Pericardium fibroblast (primary cell): ENCODE measurements around the gene C1GALT1. TPM values are rescaled to one million over a fixed set of nuclear protein-coding genes. Genes with fewer than 3 reads are reported as not detected.

Experiments used
- total RNA-seq: library from RNA; depleted of rRNA; stranded (reverse); fragments of >200 nt; gene quantifications from 2 replicates; pipeline ENCODE4 v1.2.3, GENCODE V29; 2015

Gene C1GALT1
- total RNA-seq: 17.3 and 31.7 TPM in 2 replicates

DNA sequence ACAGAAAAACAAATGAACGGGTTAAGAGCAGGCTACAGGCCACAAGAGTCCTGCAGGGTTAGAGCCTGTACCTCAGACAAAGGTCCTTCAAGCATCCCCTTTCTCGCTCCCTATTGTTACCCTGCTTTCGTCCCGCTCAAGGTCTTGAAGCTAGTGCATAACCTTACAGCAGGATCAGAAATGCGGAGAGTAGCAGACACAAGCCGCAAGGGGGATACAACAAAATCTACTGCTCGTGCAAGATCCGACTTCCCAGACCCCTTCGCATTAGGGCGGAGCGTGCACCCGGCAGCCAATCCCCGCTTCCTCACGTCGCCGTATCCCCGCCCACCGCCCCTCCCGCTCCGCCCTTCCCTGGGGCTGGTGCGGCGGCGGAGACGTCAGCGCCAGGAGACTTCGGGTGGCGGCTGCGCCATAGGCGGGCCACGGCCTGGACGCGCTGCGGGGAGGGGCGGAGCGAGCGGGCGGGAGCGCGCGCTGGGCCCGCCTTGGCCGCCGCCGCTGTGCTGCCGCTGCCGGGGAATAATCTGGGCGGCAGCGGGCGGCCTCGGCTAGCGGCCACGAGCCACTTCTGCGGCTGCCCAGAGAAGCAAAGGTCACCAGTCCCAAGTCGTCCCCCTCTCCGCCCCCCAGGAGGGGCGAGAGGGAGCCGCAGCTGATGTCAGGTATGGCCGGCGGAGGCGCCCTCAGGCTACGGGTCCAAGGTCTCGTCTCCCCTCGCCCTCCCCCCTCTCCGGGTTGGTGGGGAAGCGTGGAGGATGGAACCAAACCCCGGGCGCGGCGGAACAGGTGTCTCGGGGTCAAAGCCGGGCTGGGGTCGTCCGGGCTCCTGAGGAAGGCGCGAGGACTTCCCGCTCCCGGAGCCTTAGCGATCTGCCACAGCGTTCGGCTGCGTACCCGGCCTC is at the start of gene C1GALT1:
C1GALT1 (plus strand) TSS at position 389 of the 905 bp plus-strand sequence. CDS start 51,776 bp downstream, outside the sequence.

